IMR-90 (cell line): ENCODE results near the gene NUDCD2. TPM values are rescaled to one million over a fixed set of nuclear protein-coding genes. Genes with fewer than 3 reads are reported as not detected.

ENCODE experiments used
- ATAC-seq: fragments of 200-7000 bp; cut with Tn5 transposase; 2 replicates; pipeline ENCODE4 v1.9.1; 2020; ENCODE audit warnings: low read depth, mild to moderate bottlenecking, moderate library complexity
- BruUV-seq: library from RNA; stranded (reverse); fragments of 400-500 nt; replicated peaks from 2 replicates; lab custom pipeline; 2021; lab: Mats Ljungman, UMichigan
- CTCF ChIA-PET: fragments of 300-600 bp; formaldehyde crosslinking; extraction: SDS; loops from one replicate; lab custom pipeline; 2021; ENCODE audit warnings: antibody characterized with exemption; lab: Yijun Ruan, JAX
- POLR2A ChIA-PET: fragments of 300-600 bp; sonication (Branson Sonifier 250); formaldehyde crosslinking; loops from one replicate; lab custom pipeline; 2022; ENCODE audit warnings: antibody characterized with exemption; ENCODE audit not compliant: unreplicated experiment; lab: Charles Lee
- DNase-seq: peaks from one replicate; pipeline ENCODE4 v3.0.0; 2013
- H2AFZ ChIP-seq: replicated peaks from 2 replicates; pipeline ENCODE3; 2013; ENCODE audit warnings: low read length, mild to moderate bottlenecking; ENCODE audit not compliant: poor library complexity
- H2AK5ac ChIP-seq: 2 replicates; pipeline ENCODE4 v1.6.1; 2013; ENCODE audit warnings: low read depth, low read length, inconsistent platforms
- H2AK9ac ChIP-seq: replicated peaks from 2 replicates; pipeline ENCODE3; 2013; ENCODE audit warnings: mild to moderate bottlenecking, low read depth, low read length, moderate library complexity; ENCODE audit not compliant: poor library complexity
- H2BK120ac ChIP-seq: 2 replicates; pipeline ENCODE4 v1.6.1; 2013; ENCODE audit warnings: low read depth, low read length, inconsistent platforms
- H2BK15ac ChIP-seq: 3 replicates; pipeline ENCODE4 v1.6.1; 2013; ENCODE audit warnings: low read depth, low read length, inconsistent platforms
- H2BK20ac ChIP-seq: 2 replicates; pipeline ENCODE4 v1.6.1; 2013; ENCODE audit warnings: low read depth, mild to moderate bottlenecking, inconsistent platforms, low read length, moderate library complexity
- H2BK5ac ChIP-seq: 2 replicates; pipeline ENCODE4 v1.6.1; 2013; ENCODE audit warnings: mild to moderate bottlenecking, low read depth, low read length, inconsistent platforms; ENCODE audit not compliant: poor library complexity, severe bottlenecking
- H3K14ac ChIP-seq: replicated peaks from 2 replicates; pipeline ENCODE4 v1.6.1; 2013; ENCODE audit warnings: low read depth, low read length, inconsistent platforms
- H3K18ac ChIP-seq: 2 replicates; pipeline ENCODE4 v1.6.1; 2013; ENCODE audit warnings: low read depth, low read length, control low read depth
- H3K23ac ChIP-seq: 2 replicates; pipeline ENCODE4 v1.6.1; 2013; ENCODE audit warnings: low read depth, low read length, inconsistent platforms
- H3K27ac ChIP-seq: 2 replicates; pipeline ENCODE4 v1.5.1; 2013; ENCODE audit warnings: mild to moderate bottlenecking, control low read depth, low read length; ENCODE audit not compliant: insufficient read depth
- H3K27me3 ChIP-seq: 2 replicates; pipeline ENCODE4 v1.6.1; 2013; ENCODE audit warnings: low read length; ENCODE audit not compliant: control insufficient read depth, insufficient read depth
- H3K36me3 ChIP-seq: 2 replicates; pipeline ENCODE4 v1.6.1; 2013; ENCODE audit warnings: low read length, mixed read lengths; ENCODE audit not compliant: control insufficient read depth, insufficient read depth
- H3K4ac ChIP-seq: 2 replicates; pipeline ENCODE4 v1.6.1; 2013; ENCODE audit warnings: low read depth, low read length, inconsistent platforms
- H3K4me1 ChIP-seq: 2 replicates; pipeline ENCODE4 v1.6.1; 2013; ENCODE audit warnings: low read length, mixed read lengths; ENCODE audit not compliant: control insufficient read depth, insufficient read depth
- H3K4me2 ChIP-seq: 2 replicates; pipeline ENCODE4 v1.6.1; 2013; ENCODE audit warnings: low read depth, mild to moderate bottlenecking, control low read depth, low read length, moderate library complexity
- H3K4me3 ChIP-seq: 2 replicates; pipeline ENCODE4 v1.5.1; 2013; ENCODE audit warnings: low read depth, mild to moderate bottlenecking, control low read depth, low read length, moderate library complexity; ENCODE audit not compliant: insufficient read depth
- H3K56ac ChIP-seq: 2 replicates; pipeline ENCODE4 v1.6.1; 2013; ENCODE audit warnings: low read length, inconsistent platforms; ENCODE audit not compliant: insufficient read depth; ENCODE audit errors: extremely low read depth
- H3K79me1 ChIP-seq, 2 experiments: 2 replicates each; pipeline ENCODE4 v1.6.1; 2013; ENCODE audit warnings: low read length in 2 of 2, inconsistent platforms in 1 of 2, low read depth in 1 of 2
- H3K9ac ChIP-seq: 2 replicates; pipeline ENCODE4 v1.6.1; 2013; ENCODE audit warnings: low read depth, low read length, control low read depth
- H3K9me1 ChIP-seq: 2 replicates; pipeline ENCODE4 v1.6.1; 2013; ENCODE audit warnings: low read length, inconsistent platforms; ENCODE audit not compliant: insufficient read depth
- H3K9me3 ChIP-seq: 2 replicates; pipeline ENCODE4 v1.6.1; 2013; ENCODE audit warnings: low read length; ENCODE audit not compliant: control insufficient read depth, insufficient read depth
- H4K20me1 ChIP-seq: 2 replicates; pipeline ENCODE4 v1.6.1; 2013; ENCODE audit warnings: low read length, inconsistent platforms; ENCODE audit not compliant: insufficient read depth
- H4K5ac ChIP-seq: 2 replicates; pipeline ENCODE4 v1.6.1; 2013; ENCODE audit warnings: mild to moderate bottlenecking, low read depth, low read length, control low read depth
- H4K8ac ChIP-seq, 2 experiments: 2 replicates each; pipeline ENCODE4 v1.6.1; 2013; ENCODE audit warnings: low read depth in 2 of 2, low read length in 2 of 2, control low read depth in 1 of 2, inconsistent platforms in 1 of 2
- H4K91ac ChIP-seq: 2 replicates; pipeline ENCODE4 v1.6.1; 2013; ENCODE audit warnings: low read depth, low read length, inconsistent platforms; ENCODE audit not compliant: insufficient read depth
- BHLHE40 ChIP-seq: fragments of 150-350 bp; IDR thresholded peaks from 2 replicates; pipeline ENCODE4 v1.6.1; 2016; ENCODE audit warnings: mild to moderate bottlenecking, low read depth, low read length
- CEBPB ChIP-seq: IDR thresholded peaks from 2 replicates; pipeline ENCODE4 v1.6.1; 2012; ENCODE audit warnings: low read depth, low read length, improper control_type of control experiment
- CHD1 ChIP-seq: IDR thresholded peaks from 2 replicates; pipeline ENCODE4 v1.6.1; 2012; ENCODE audit warnings: low read depth, low read length, improper control_type of control experiment
- FOS ChIP-seq: fragments of 150-350 bp; IDR thresholded peaks from 2 replicates; pipeline ENCODE4 v1.6.1; 2016; ENCODE audit warnings: low read depth, low read length
- MAFK ChIP-seq: IDR thresholded peaks from 2 replicates; pipeline ENCODE4 v1.6.1; 2012; ENCODE audit warnings: low read depth, low read length, improper control_type of control experiment
- MAZ ChIP-seq: IDR thresholded peaks from 2 replicates; pipeline ENCODE4 v1.6.1; 2012; ENCODE audit warnings: low read depth, mild to moderate bottlenecking, low read length, improper control_type of control experiment, moderate library complexity, borderline replicate concordance
- MXI1 ChIP-seq: IDR thresholded peaks from 2 replicates; pipeline ENCODE4 v1.6.1; 2012; ENCODE audit warnings: low read depth, mild to moderate bottlenecking, low read length, moderate library complexity, borderline replicate concordance
- NFE2L2 ChIP-seq: fragments of 150-350 bp; IDR thresholded peaks from 2 replicates; pipeline ENCODE4 v1.6.1; 2016; ENCODE audit warnings: low read depth, mild to moderate bottlenecking, low read length
- POLR2A ChIP-seq: IDR thresholded peaks from 2 replicates; pipeline ENCODE4 v1.6.1; 2012; ENCODE audit warnings: mild to moderate bottlenecking, low read depth, low read length
- RAD21 ChIP-seq: IDR thresholded peaks from 2 replicates; pipeline ENCODE4 v1.6.1; 2012; ENCODE audit warnings: low read length, improper control_type of control experiment
- RCOR1 ChIP-seq: IDR thresholded peaks from 2 replicates; pipeline ENCODE4 v1.6.1; 2012; ENCODE audit warnings: mild to moderate bottlenecking, low read length, improper control_type of control experiment; ENCODE audit not compliant: insufficient replicate concordance
- RFX5 ChIP-seq: IDR thresholded peaks from 2 replicates; pipeline ENCODE4 v1.8.0; 2012; ENCODE audit warnings: low read depth, mild to moderate bottlenecking, low read length, moderate library complexity
- SMC3 ChIP-seq: fragments of 150-350 bp; IDR thresholded peaks from 2 replicates; pipeline ENCODE4 v1.6.1; 2016; ENCODE audit warnings: low read depth, mild to moderate bottlenecking, antibody characterized with exemption, low read length, moderate library complexity
- USF2 ChIP-seq: fragments of 150-350 bp; IDR thresholded peaks from 2 replicates; pipeline ENCODE4 v1.6.1; 2017; ENCODE audit warnings: mild to moderate bottlenecking, antibody characterized with exemption, low read length, low read depth
- WGBS, 2 experiments: methylation state at CpG; one replicate each; pipeline versions ENCODE4 v1.1.5 to v1.1.7; 2013; ENCODE audit warnings: missing lambda C conversion rate in 2 of 2; ENCODE audit not compliant: insufficient read length in 1 of 2; ENCODE audit errors: extremely low coverage in 2 of 2; 5-methylcytosine and 5-hydroxymethylcytosine counted together
- dilution Hi-C: fragments of 300-500 bp; cut with HindIII; formaldehyde crosslinking; loops from one replicate; pipeline ENCODE4 v1.14.3; 2018; ENCODE audit warnings: low sequenced_read_pairs; ENCODE audit not compliant: unreplicated experiment
- in situ Hi-C: fragments of 300-500 bp; cut with MboI; formaldehyde crosslinking; loops from 3 replicates; pipeline ENCODE4 v1.14.3; 2019; ENCODE audit warnings: low sequenced_read_pairs, inconsistent platforms, mixed read lengths
- intact Hi-C: fragments of 100-400 bp; cut with micrococcal nuclease; formaldehyde crosslinking; loops from 2 replicates; pipeline ENCODE4 v1.10.0; 2022
- polyA plus RNA-seq, 3 experiments: library from polyadenylated mRNA; depleted of rRNA; stranded (reverse); fragments of >200 nt; gene quantifications; 2 replicates each; pipeline ENCODE4 v1.2.3, GENCODE V29; 2012; ENCODE audit warnings: low replicate concordance in 1 of 3
- total RNA-seq: library from RNA; depleted of rRNA; stranded (reverse); fragments of >200 nt; gene quantifications from 2 replicates; pipeline ENCODE4 v1.2.3, GENCODE V29; 2012
- TF ChIP-seq, protein P1 (sequence below): fragments of 150-350 bp; IDR thresholded peaks from 2 replicates; pipeline ENCODE4 v1.6.1; 2016; ENCODE audit warnings: low read depth, mild to moderate bottlenecking, low read length, moderate library complexity, borderline replicate concordance
- TF ChIP-seq, protein P2 (sequence below): conservative IDR thresholded peaks from 2 replicates; pipeline ENCODE4 v1.5.1; 2012; ENCODE audit warnings: mild to moderate bottlenecking, low read depth, low read length, improper control_type of control experiment

The NUDCD2 gene
- total and polyA plus RNA-seq, 2 of the 4 experiments (the other 2 are of a cell fraction) = 3.0 to 3.5 TPM

DNA sequence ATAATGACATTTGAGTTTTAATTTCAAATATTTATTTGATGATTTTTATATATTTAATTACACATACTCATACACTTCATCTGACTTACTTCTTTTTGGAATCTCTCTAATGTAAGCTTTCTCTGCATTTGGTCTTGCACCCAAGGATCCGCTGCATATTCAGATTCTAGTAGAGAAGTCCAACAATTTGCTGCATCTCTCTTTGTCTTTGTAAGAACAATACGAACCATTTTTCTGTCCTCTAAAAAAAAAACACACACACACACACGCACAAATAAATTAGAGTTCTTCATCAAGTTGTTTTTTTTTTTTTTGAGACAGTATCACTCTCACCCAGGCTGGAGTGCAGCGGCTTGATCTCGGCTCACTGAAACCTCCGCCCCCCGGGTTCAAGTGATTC lies 3.1 kb downstream of the NUDCD2 start:
- no peak overlapping the region for H3K4ac ChIP-seq
- peaks cover 5% of the 10 kb centered on the region; the same call in 1 of the 2 replicates for H3K36me3 ChIP-seq
- no peak overlapping the region for H2BK20ac ChIP-seq
- no peak overlapping the region for H2BK120ac ChIP-seq
- H3K9ac ChIP-seq = no peak overlapping the region
- ATAC-seq = no peak
- intact Hi-C loops (no loop called here), in situ Hi-C loops (no loop called here), dilution Hi-C loops (no loop called here)
- H4K20me1 ChIP-seq = no peaks in the 10 kb centered on the region
- POLR2A ChIA-PET = no interaction called here
- H3K4me1 ChIP-seq = no peaks in the 10 kb centered on the region
- no peak overlapping the region for H3K56ac ChIP-seq
- no peaks in the 10 kb centered on the region for H3K9me3 ChIP-seq
- no peak overlapping the region for H4K8ac ChIP-seq
- no peak overlapping the region for H2AK9ac ChIP-seq
- H2BK5ac ChIP-seq = no peak overlapping the region
- no peak overlapping the region for H3K4me2 ChIP-seq
- H3K14ac ChIP-seq = no peak overlapping the region
- H4K91ac ChIP-seq = no peak overlapping the region
- BruUV-seq = no TSS peak
- H3K4me3 ChIP-seq = no peak overlapping the region
- no CpG with 5 or more reads among the region's 7 CpGs for WGBS, 2 experiments
- no peak overlapping the region for H2BK15ac ChIP-seq
- no peak overlapping the region for H2AK5ac ChIP-seq
- no peaks in the 10 kb centered on the region for H3K9me1 ChIP-seq
- no peak overlapping the region for H4K5ac ChIP-seq
- CTCF ChIA-PET = no interaction called here
- H3K18ac ChIP-seq = no peak overlapping the region
- H3K27ac ChIP-seq = no peak overlapping the region
- H3K79me1 ChIP-seq = peaks cover 14% of the 10 kb centered on the region in 2 experiments; a peak in 1 of 4 replicates
- no peak overlapping the region for H2AFZ ChIP-seq
- TF ChIP-seq RFX5 = no peak
- no peak for TF ChIP-seq MAZ
- TF ChIP-seq FOS = no peak
- no peak for TF ChIP-seq RAD21
- TF ChIP-seq RCOR1 = no peak
- TF ChIP-seq CHD1 = no peak
- TF ChIP-seq BHLHE40 = no peak
- TF ChIP-seq MAFK = no peak
- no peak for TF ChIP-seq SMC3
- TF ChIP-seq, protein P1, sequence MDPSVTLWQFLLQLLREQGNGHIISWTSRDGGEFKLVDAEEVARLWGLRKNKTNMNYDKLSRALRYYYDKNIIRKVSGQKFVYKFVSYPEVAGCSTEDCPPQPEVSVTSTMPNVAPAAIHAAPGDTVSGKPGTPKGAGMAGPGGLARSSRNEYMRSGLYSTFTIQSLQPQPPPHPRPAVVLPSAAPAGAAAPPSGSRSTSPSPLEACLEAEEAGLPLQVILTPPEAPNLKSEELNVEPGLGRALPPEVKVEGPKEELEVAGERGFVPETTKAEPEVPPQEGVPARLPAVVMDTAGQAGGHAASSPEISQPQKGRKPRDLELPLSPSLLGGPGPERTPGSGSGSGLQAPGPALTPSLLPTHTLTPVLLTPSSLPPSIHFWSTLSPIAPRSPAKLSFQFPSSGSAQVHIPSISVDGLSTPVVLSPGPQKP = no peak
- no peak for TF ChIP-seq POLR2A
- no peak for TF ChIP-seq USF2
- TF ChIP-seq CEBPB = no peak
- TF ChIP-seq NFE2L2 = no peak
- no peak for TF ChIP-seq MXI1
- TF ChIP-seq, protein P2, sequence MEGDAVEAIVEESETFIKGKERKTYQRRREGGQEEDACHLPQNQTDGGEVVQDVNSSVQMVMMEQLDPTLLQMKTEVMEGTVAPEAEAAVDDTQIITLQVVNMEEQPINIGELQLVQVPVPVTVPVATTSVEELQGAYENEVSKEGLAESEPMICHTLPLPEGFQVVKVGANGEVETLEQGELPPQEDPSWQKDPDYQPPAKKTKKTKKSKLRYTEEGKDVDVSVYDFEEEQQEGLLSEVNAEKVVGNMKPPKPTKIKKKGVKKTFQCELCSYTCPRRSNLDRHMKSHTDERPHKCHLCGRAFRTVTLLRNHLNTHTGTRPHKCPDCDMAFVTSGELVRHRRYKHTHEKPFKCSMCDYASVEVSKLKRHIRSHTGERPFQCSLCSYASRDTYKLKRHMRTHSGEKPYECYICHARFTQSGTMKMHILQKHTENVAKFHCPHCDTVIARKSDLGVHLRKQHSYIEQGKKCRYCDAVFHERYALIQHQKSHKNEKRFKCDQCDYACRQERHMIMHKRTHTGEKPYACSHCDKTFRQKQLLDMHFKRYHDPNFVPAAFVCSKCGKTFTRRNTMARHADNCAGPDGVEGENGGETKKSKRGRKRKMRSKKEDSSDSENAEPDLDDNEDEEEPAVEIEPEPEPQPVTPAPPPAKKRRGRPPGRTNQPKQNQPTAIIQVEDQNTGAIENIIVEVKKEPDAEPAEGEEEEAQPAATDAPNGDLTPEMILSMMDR = no peak
- H3K23ac ChIP-seq = no peak overlapping the region
- DNase-seq = no peak
- no peaks in the 10 kb centered on the region for H3K27me3 ChIP-seq
